ENCODE results near the gene CPNE7. TPM values are rescaled to one million over a fixed set of nuclear protein-coding genes. Genes with fewer than 3 reads are reported as not detected.

Gene CPNE7
- total and polyA plus RNA-seq, 2 of the 8 experiments (the other 6 are each of a cell fraction or from before 2014, with no cell fraction given), result 10.0 to 23.7 TPM

- H3K4ac ChIP-seq (replicated peaks; ENCODE audit: insufficient read length, low read depth, low read length), result no peak overlapping the region
- H3K9ac ChIP-seq (replicated peaks in 1 of 4; ENCODE audit: extremely low read depth in 1 of 4, low read depth in 3 of 4, low read length in 3 of 4), result no peak overlapping the region
- no peaks in the 10 kb centered on the region for H3K23me2 ChIP-seq (ENCODE audit: low read depth, low read length)
- H3K27me3 ChIP-seq (replicated peaks in 1 of 4; ENCODE audit: control insufficient read depth in 3 of 4, extremely low read depth in 1 of 4, insufficient read depth in 3 of 4, low read length in 3 of 4), result peaks cover 0 to 15% (median 7%) of the 10 kb centered on the region in 4 experiments; a peak in 5 of 7 replicates
- no peak overlapping the region for H2AFZ ChIP-seq (ENCODE audit: low read length)
- DNase-seq (ENCODE audit: low read depth in 1 of 2, low spot score in 2 of 2) (no peak), FAIRE-seq (no peak)
- no peak overlapping the region; the same call in 1 of the 2 replicates for H2BK12ac ChIP-seq (ENCODE audit: low read depth, low read length)
- CTCF ChIA-PET (ENCODE audit: partially characterized antibody), result interaction anchor here (1.3 to 4.9 kb wide), 4 partner anchors 10 to 21 kb away, joined by 4 to 24 read pairs (median 8); no protein-coding TSS in a partner anchor
- H3K79me1 ChIP-seq (ENCODE audit: low read depth, low read length), result no peaks in the 10 kb centered on the region
- H3K18ac ChIP-seq (ENCODE audit: extremely low read depth, low read length), result peak overlapping the region; percentile 13; the same call in 1 of the 2 replicates
- H4K91ac ChIP-seq (replicated peaks; ENCODE audit: insufficient read length, low read length), result no peak overlapping the region
- H3K79me2 ChIP-seq (ENCODE audit: control insufficient read depth in 1 of 2, insufficient read depth in 2 of 2, low read length in 2 of 2), result no peaks in the 10 kb centered on the region
- POLR2A ChIA-PET (ENCODE audit: partially characterized antibody), result interaction anchor here (0.5 to 1.1 kb wide), 3 partner anchors 21 to 360 kb away, joined by 3 to 4 read pairs (median 3); no protein-coding TSS in a partner anchor
- peak overlapping the region; percentile 55; the same call in 1 of the 2 replicates for H2BK15ac ChIP-seq (ENCODE audit: low read length)
- no peak overlapping the region for H2BK5ac ChIP-seq (ENCODE audit: low read depth, low read length)
- no peak overlapping the region for H3K4me3 ChIP-seq (ENCODE audit: extremely low read depth in 1 of 4, insufficient read depth in 2 of 4, low read depth in 3 of 4, low read length in 4 of 4)
- peak overlapping the region; percentile 25 for H4K5ac ChIP-seq (ENCODE audit: insufficient read length, low read depth, low read length)
- no peaks in the 10 kb centered on the region for H3K36me3 ChIP-seq (ENCODE audit: control insufficient read depth in 2 of 4, insufficient read depth in 4 of 4, low read length in 3 of 4)
- 85% methylated on average over 14 of the region's 16 CpGs; no CpG with 5 or more reads in 1 of the 2 experiments for WGBS, 2 experiments (ENCODE audit: extremely low coverage in 1 of 2, insufficient coverage in 1 of 2, insufficient read length in 1 of 2, insufficient replicate concordance in 2 of 2, low coverage in 1 of 2, low lambda C conversion rate in 2 of 2, missing lambda C conversion rate in 1 of 2)
- no peaks in the 10 kb centered on the region for H3K9me3 ChIP-seq (ENCODE audit: insufficient read depth in 2 of 2, low read depth in 1 of 2, low read length in 1 of 2)
- no peak overlapping the region for H2AK5ac ChIP-seq (ENCODE audit: low read depth, low read length)
- no peak overlapping the region for H3K27ac ChIP-seq (ENCODE audit: low read depth, low read length)
- H3K4me1 ChIP-seq (replicated peaks in 1 of 4; ENCODE audit: control insufficient read depth in 3 of 4, insufficient read depth in 4 of 4, low read length in 3 of 4), result peaks cover 0 to 22% (median 6%) of the 10 kb centered on the region in 4 experiments; a peak in 6 of 7 replicates
- peak overlapping the region; percentile 57 for H4K8ac ChIP-seq (ENCODE audit: extremely low read depth, insufficient read depth, low read length)
- no peak overlapping the region for H3K56ac ChIP-seq (replicated peaks; ENCODE audit: insufficient read length, low read depth, low read length)
- no peaks in the 10 kb centered on the region for H4K20me1 ChIP-seq (replicated peaks in 1 of 2; ENCODE audit: control insufficient read depth in 1 of 2, insufficient read depth in 2 of 2, low read length in 2 of 2)
- H2BK120ac ChIP-seq (replicated peaks; ENCODE audit: low read depth, low read length), result no peak overlapping the region
- H2BK20ac ChIP-seq (ENCODE audit: low read length), result no peak overlapping the region
- no peak overlapping the region for H3K14ac ChIP-seq (ENCODE audit: insufficient read length)
- no peak overlapping the region for H3K4me2 ChIP-seq (ENCODE audit: insufficient read depth in 1 of 2, low read depth in 2 of 2, low read length in 2 of 2)
- no peak for TF ChIP-seq CTBP2 (IDR thresholded peaks at IDR 0.05; ENCODE audit: borderline replicate concordance, insufficient read depth, insufficient read length, low read length)
- no peak for TF ChIP-seq TCF12 (IDR thresholded peaks at IDR 0.05; ENCODE audit: low read depth, low read length)
- no peak for TF ChIP-seq TAF1 (IDR thresholded peaks at IDR 0.05; ENCODE audit: low read depth, low read length)
- no peak for TF ChIP-seq POU5F1 (IDR thresholded peaks at IDR 0.05; ENCODE audit: low read depth, low read length)
- no peak for TF ChIP-seq USF2 (IDR thresholded peaks at IDR 0.05; ENCODE audit: low read length)
- TF ChIP-seq SIRT6 (IDR thresholded peaks at IDR 0.05; ENCODE audit: low read length), result no peak
- no peak for TF ChIP-seq KDM1A (IDR thresholded peaks at IDR 0.05; ENCODE audit: borderline replicate concordance, low read length)
- TF ChIP-seq POLR2AphosphoS5 (IDR thresholded peaks at IDR 0.05; ENCODE audit: low read depth, low read length), result no peak
- no peak for TF ChIP-seq E2F6 (IDR thresholded peaks at IDR 0.05)
- TF ChIP-seq HDAC2 (IDR thresholded peaks at IDR 0.05; ENCODE audit: borderline replicate concordance in 1 of 2, low read depth in 2 of 2, low read length in 2 of 2), result no peak
- H3K23ac ChIP-seq (ENCODE audit: insufficient read length), result no peak overlapping the region
These were observed 44.9 kb downstream of the CPNE7 start for GRCh38 chr16:89620406-89620841.

Data from H1 (cell line).